SW480 (cell line): ENCODE measurements around the gene CIB4.

Source experiments
- DNase-seq: peaks from one replicate; pipeline ENCODE4 v3.0.0-alpha.2; 2016; ENCODE audit warnings: low spot score

The CIB4 gene

GRCh38 chr2:26621469-26622199 is 19.5 kb downstream of the CIB4 start:
- no peak for DNase-seq

- DNase-seq = no peak
These were observed 21.0 kb downstream of the CIB4 start for GRCh38 chr2:26620031-26620605.

DNA sequence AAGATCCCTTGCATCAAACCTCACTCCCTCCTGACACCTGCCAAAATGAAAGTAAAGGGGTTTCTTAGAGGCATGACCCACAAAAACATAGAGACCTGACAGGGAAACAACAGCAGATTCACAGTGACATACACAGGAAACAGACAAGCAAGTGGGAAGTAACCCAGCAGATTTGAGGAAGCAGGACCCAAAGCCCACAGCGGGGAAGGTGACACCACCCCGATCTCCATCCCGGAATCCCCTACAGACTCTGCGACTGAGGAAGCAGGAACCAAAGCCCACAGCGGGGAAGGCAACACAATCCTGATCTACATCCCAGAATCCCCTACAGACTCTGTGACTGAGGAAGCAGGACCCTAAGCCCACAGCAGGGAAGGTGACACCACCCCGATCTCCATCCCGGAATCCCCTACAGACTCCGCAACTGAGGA is 21.6 kb downstream of the CIB4 start:
- DNase-seq = no peak

GRCh38 chr2:26619096-26619495 is 22.1 kb downstream of the CIB4 start:
- DNase-seq = no peak

GRCh38 chr2:26618611-26619010 is 22.6 kb downstream of the CIB4 start:
- no peak for DNase-seq

DNA sequence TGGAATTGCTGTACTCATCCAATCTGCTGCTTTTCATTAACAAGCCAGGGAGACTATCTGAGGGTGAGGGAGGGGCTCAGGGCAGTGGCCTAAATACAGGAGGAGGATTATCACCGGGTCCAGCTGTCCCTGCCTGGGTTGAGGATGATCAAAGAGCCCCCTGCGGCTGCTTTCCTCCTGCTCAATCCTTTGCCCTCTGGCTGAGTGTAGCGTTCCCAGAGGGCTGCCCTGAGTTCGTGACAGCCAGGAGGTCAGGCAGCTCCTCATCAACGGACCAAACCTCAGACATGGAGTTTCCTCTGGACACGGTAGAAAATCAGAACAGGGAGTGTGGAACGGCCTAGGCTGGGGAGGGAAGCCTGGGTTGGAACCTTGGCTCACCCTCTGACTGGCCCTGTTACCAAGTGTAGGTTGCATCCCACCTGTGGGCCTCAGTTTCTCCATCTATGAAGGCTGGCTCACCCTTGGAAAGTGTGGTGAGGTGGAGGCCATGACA is 23.5 kb downstream of the CIB4 start:
- no peak for DNase-seq

DNA sequence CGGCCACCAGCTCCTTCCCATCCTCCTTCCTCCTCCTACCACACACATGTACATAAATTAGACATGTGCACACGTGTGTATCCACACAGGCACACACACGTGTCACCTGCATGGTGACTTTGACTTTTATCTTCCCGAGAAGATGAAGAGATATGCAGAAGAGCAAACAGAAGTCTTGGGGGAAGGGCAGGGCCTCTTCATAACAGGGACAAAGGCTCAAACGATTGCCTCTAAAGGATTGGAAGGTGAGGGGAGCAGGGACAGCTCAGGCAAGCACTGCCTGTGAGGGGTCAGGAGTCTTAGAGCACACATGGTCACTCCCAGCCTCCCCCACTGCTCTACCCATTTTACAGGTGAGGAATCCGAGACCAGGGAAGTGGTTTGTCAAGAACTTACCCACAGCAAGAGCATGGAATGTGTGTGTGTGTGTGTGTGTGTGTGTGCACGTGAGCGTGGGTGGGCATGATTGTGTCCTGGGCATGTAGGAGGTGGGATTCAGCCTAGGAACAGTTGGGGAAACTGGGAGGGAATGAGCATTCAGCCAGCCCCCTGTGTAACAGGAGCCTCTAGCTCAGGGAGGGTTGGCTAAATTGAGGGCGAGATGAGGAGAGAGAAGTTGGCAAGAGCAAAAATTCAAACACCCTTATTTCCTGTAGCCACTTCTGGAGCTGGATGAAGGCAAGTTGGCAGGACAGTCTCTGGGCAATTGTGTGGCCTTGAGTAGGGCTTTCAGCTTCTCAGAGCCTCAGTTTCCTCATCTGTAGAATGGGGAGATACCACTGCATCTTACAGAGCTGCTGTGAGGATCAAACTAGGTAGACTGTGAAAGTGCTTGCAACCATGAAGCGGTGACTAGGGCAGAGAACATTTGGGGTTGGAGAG is 24.2 kb downstream of the CIB4 start:
- DNase-seq = no peak

DNA sequence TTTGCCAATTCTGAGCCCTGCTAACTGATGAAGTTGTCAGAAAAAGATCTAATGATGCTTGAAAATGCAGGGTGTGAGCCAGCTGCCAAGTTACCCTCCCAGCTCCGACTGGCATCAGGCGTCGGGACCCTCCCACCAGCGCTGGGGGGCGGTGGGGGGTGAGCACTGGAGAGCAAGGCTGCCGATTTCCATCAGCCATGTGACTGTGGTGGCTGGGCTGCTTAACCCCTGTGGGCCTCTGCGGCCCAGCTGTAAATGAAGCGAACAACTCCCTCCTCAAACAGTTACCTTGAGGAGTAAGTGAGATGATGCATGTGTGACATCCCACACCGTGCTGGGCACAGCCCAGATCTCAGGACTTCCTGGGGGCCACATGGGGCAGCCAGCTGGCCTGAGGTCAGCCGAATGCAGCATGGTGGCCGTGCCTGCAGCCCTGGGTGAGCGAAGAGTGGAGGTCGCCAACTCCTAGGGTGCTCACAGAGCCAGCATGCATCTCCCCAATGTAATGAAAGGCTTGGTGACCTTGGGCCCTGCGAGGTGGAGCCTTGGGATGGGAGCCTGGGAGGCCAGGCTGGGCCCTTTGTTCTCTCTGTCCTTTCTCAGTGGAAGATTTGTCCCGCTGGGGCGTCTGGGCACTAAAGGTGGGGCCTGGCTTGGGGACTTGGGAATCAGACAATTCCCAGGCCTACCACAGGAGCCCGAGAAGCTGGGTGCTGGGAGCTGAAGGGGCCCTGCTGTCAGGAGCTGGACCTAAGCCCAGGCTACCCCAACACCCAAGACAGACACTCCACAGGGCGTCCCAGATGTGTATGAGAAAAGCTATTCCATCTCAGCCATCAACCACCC is 25.1 kb downstream of the CIB4 start:
- DNase-seq = no peak

DNA sequence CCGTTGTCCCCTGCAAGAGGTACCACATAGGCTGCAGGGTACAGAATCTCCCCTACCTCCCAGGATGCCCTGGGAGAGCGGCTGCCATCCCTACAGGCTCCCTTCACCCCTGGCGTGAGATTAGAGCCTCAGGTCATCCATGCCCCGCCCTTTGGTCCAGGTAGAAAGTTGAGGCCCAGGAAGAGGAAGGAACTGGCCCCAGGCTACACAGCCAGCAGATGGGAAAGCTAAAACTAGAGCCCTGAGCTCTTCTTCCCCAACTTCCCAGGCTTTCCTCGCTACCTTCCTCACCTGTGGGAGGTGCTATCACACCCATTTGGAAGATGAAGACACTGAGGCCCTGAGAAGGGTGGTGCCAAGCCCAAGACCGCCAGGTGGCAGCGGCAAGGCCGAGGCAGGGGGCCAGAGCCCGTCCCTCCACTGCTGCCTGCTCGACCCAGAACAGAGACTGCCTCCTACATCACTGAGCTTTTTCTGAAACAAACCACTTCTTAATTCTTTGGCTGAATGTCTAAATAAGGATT is 25.8 kb downstream of the CIB4 start:
- no peak for DNase-seq

DNA sequence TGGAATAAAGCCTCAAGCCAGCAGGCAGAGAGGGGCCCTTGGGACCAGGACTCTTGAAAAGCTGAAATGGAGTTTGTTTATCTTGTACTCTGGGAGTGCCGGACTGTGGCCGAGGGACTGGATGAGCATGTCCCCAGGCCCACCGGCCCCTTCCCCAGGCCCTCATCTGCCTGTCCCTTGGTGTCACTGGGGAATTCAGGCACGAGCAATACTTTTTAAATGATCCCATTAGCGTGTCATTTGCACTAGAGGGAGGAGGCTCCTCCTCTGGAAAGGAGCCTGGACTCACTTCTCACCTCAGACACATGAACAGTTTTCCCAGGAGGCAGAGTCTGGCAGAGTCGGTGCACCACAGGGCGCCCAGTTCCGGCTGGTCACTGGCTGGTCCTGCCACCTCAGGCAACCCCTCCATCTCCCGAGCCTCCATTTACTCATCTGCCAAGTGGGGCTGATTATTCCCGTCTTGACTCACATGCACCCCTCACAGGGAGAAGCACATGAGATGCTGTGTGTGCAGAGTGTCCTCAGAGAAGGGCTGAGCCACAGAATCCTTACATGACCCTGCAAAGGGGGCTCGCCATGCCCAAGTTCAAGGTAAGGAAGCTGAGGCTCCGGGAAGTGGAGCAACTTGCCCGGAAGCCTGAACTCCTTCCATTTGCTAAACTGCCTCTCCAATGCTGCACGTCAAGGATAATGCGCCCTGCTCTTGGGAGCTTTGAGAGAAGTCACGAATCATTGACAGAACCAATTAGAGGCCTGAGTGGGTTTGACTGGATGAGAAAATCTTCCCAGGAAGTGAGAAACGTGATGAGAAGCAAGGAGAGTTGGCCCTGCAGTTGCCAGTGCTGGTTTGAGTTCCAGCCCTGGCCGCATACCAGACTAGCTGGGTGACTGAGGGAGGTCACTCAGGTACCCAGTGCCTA is 26.7 kb downstream of the CIB4 start:
- DNase-seq = no peak

GRCh38 chr2:26613241-26614215 is 27.6 kb downstream of the CIB4 start:
- DNase-seq = no peak

GRCh38 chr2:26612522-26613240 is 28.5 kb downstream of the CIB4 start:
- DNase-seq = no peak

DNA sequence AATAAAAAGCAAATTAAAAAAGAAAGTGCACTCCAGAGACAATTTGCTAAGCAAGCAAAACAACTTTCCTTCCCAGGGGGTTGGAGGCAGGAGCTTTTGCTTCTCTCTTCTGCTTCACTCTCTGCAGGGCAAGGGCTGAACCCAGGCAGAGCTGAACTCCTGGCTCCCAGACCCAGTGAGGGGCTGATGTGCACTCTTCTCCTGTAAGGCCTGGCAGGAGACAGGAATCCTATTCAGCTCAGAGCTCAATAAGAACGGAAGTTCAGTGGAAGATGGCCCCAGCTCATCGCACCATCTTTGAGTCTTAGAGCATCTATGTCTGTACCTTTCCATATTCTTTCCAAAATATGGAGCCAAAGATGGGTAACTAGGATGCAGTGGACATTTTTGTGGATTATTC is 29.1 kb downstream of the CIB4 start:
- DNase-seq = no peak

GRCh38 chr2:26610504-26611335 is 30.4 kb downstream of the CIB4 start:
- DNase-seq = no peak

- DNase-seq = no peak
These were observed 31.3 kb downstream of the CIB4 start for GRCh38 chr2:26609839-26610277.

- DNase-seq = no peak
These were observed 31.9 kb downstream of the CIB4 start for GRCh38 chr2:26609205-26609631.

DNA sequence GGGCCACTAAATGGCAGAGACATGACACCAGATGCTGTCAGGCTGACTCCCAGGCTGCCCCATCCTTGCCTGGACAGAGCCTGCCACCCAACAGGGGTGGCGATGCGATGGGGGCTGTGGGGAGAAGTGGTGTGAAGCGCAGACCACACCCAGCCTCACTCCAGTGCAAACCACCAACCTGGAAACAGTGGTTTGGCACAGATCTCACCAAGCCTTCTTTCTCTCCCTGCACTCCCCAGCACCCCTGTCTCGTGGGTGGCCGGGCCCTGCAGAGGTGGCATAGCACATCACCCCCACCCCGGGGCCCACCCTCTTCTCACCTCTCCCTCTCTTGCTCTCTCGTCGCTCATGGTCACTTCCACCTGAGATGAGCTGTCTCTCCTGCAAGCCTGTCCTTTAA is 32.6 kb downstream of the CIB4 start:
- DNase-seq = no peak

GRCh38 chr2:26607698-26608097 is 33.5 kb downstream of the CIB4 start:
- DNase-seq = no peak
